KMS-11 (cell line): ENCODE data around the gene CAMTA1.

Experiments used
- H2AFZ ChIP-seq: fragments of 200-600 bp; sonication (generic); 2 replicates; pipeline ENCODE4 v1.6.1; 2016; ENCODE audit warnings: antibody characterized with exemption, mixed run types, low read depth
- H3K27ac ChIP-seq: fragments of 200-600 bp; sonication (generic); 2 replicates; pipeline ENCODE4 v1.6.1; 2016; ENCODE audit warnings: mild to moderate bottlenecking, mixed run types
- H3K27me3 ChIP-seq: fragments of 200-600 bp; sonication (generic); 2 replicates; pipeline ENCODE4 v1.6.1; 2017; ENCODE audit warnings: mild to moderate bottlenecking, low read depth, mixed run types, moderate library complexity; ENCODE audit not compliant: insufficient read depth
- H3K36me3 ChIP-seq: fragments of 200-600 bp; sonication (generic); 2 replicates; pipeline ENCODE4 v1.6.1; 2017; ENCODE audit warnings: mild to moderate bottlenecking, mixed run types; ENCODE audit not compliant: insufficient read depth
- H3K4me1 ChIP-seq: fragments of 200-600 bp; sonication (generic); 2 replicates; pipeline ENCODE4 v1.6.1; 2016; ENCODE audit warnings: mild to moderate bottlenecking, low read depth, mixed run types; ENCODE audit not compliant: poor library complexity, severe bottlenecking
- H3K4me2 ChIP-seq: fragments of 200-600 bp; sonication (generic); 2 replicates; pipeline ENCODE4 v1.7.0; 2016; ENCODE audit warnings: mild to moderate bottlenecking, mixed run types
- H3K4me3 ChIP-seq: fragments of 200-600 bp; sonication (generic); IDR thresholded peaks from 2 replicates; pipeline ENCODE4 v1.6.1; 2017; ENCODE audit warnings: low read depth, low read length, mixed read lengths; ENCODE audit not compliant: insufficient read depth
- H3K79me2 ChIP-seq: fragments of 200-600 bp; sonication (generic); 2 replicates; pipeline ENCODE4 v1.6.1; 2016; ENCODE audit warnings: low read depth, mixed run types; ENCODE audit not compliant: insufficient read depth
- H3K9ac ChIP-seq: fragments of 200-600 bp; sonication (generic); 2 replicates; pipeline ENCODE4 v1.6.1; 2016; ENCODE audit warnings: mild to moderate bottlenecking, mixed run types
- H4K20me1 ChIP-seq: fragments of 200-600 bp; sonication (generic); 2 replicates; pipeline ENCODE4 v1.6.1; 2016; ENCODE audit warnings: mild to moderate bottlenecking, mixed run types; ENCODE audit not compliant: insufficient read depth
- TF ChIP-seq, protein P1 (sequence below): fragments of 200-600 bp; sonication (generic); conservative IDR thresholded peaks from 2 replicates; pipeline ENCODE4 v1.6.1; 2017; ENCODE audit warnings: low read depth, mild to moderate bottlenecking, antibody characterized with exemption, low read length, moderate library complexity, mixed read lengths

The CAMTA1 gene

DNA sequence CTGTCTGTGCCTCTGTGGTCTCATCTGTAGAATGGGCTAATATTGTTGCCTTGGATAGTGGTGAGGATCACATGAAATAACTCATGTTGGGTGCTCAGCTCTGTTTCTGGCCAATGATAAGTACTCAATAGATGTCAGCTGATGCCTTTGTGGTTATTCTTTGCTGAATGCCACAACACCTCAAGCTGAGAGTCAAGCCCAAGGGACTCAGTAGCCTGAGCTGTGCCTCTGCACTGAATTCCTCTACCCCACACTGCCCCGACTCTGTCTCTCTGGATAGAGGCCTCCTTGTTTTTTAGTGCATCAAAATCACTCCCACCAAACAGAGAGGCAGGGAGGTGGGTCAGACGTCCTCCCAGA is 789.8 kb downstream of the CAMTA1 start:
- H3K4me2 ChIP-seq = no peak overlapping the region
- no peaks in the 10 kb centered on the region for H3K79me2 ChIP-seq
- H3K27me3 ChIP-seq = peaks cover 21% of the 10 kb centered on the region
- no peak overlapping the region for H3K27ac ChIP-seq
- H3K9ac ChIP-seq = no peak overlapping the region
- no peaks in the 10 kb centered on the region for H3K36me3 ChIP-seq
- H4K20me1 ChIP-seq = no peaks in the 10 kb centered on the region
- no peak overlapping the region for H2AFZ ChIP-seq
- H3K4me3 ChIP-seq = no peak overlapping the region
- H3K4me1 ChIP-seq = no peaks in the 10 kb centered on the region
- TF ChIP-seq, protein P1, sequence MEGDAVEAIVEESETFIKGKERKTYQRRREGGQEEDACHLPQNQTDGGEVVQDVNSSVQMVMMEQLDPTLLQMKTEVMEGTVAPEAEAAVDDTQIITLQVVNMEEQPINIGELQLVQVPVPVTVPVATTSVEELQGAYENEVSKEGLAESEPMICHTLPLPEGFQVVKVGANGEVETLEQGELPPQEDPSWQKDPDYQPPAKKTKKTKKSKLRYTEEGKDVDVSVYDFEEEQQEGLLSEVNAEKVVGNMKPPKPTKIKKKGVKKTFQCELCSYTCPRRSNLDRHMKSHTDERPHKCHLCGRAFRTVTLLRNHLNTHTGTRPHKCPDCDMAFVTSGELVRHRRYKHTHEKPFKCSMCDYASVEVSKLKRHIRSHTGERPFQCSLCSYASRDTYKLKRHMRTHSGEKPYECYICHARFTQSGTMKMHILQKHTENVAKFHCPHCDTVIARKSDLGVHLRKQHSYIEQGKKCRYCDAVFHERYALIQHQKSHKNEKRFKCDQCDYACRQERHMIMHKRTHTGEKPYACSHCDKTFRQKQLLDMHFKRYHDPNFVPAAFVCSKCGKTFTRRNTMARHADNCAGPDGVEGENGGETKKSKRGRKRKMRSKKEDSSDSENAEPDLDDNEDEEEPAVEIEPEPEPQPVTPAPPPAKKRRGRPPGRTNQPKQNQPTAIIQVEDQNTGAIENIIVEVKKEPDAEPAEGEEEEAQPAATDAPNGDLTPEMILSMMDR = no peak

DNA sequence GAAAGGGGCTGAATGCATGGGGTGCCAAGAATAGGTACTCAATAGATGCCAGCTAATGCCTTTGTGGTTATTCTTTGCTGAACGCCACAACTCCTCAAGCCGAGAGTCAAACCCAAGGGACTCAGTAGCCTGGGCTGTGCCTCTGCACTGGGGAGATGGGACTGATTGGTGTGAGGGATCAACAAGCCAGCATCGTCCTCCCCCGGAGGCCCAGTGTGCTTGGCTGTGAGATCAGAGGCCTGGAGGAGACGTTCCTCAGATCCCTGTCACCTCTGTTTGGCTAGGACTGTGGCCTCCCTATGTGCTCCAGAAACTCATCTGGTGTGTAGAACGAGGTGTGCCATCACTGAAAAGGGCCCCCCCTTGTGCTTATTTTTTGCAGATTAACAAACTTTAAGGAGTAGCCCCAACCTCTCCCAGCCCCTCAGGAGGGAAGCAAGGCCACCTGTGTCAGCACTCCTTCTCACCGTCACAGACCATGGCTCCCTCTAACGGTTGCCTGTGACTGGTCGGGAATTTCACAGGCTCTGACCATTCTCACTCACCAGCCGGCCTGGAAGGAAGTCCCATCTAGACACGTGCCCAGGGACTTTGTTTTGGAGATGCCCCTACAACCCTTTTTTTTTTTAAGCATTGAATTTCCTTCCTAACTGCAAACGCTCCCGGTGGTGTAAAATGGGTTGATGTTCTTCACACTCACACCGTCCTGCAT is 791.8 kb downstream of the CAMTA1 start:
- Histone ChIP-seq H4K20me1 (no peaks in the 10 kb centered on the region), H3K4me3 (no peak overlapping the region), H3K4me1 (no peaks in the 10 kb centered on the region), H3K27ac (no peak overlapping the region), H3K4me2 (no peak overlapping the region), H3K79me2 (no peaks in the 10 kb centered on the region), H3K36me3 (no peaks in the 10 kb centered on the region), H3K27me3 (peaks cover 24% of the 10 kb centered on the region), H2AFZ (no peak overlapping the region), H3K9ac (no peak overlapping the region)
- TF ChIP-seq, protein P1 = no peak

DNA sequence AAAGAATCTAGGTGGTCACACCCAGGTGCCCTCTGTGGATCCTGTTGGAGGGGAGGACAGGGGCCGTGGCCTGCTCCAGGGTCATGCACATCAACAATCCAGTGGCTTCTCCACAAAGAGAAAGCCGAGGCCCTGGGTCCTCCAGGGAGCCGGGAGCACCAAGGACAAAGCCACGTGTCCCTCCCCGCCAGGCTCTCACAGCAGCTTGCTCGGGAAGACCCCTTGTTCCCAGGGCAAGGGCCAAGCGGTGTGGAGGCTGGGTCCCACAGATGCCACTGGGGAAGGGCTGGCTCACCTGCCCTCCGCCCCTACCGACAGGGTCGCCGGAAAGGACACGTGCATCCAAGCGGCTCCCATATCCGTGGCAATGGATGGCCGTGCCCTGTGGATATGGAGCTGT is 793.0 kb downstream of the CAMTA1 start:
- peaks cover 24% of the 10 kb centered on the region for H3K27me3 ChIP-seq

DNA sequence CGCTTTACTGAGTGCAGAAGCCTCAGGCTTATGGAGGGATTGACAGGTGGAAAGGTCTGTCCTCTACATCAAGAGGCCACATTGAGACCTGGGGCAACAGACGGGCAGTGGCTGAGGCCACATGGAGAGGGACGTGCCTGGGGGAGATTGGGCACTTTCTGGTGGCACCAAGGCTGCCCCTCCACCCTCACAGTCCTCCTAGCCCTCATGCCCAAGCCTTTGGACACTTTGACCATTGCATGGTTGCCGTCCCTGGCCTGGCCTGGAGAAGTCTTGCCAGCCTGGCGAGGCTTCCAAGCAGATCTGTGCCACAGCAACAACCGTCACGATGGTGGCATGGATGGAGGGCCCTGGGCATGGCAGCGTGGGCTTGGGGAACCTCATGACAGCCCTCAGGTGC is 793.8 kb downstream of the CAMTA1 start:
- H3K27ac ChIP-seq = no peak overlapping the region
- H3K4me2 ChIP-seq = no peak overlapping the region

More for the DNA sequence above, 793.0 kb downstream of the CAMTA1 start:
- H2AFZ ChIP-seq = no peak overlapping the region
- no peak overlapping the region for H3K27ac ChIP-seq
- no peak overlapping the region for H3K4me3 ChIP-seq
- H3K4me1 ChIP-seq = no peaks in the 10 kb centered on the region
- H4K20me1 ChIP-seq = no peaks in the 10 kb centered on the region
- TF ChIP-seq, protein P1 = no peak
- no peaks in the 10 kb centered on the region for H3K79me2 ChIP-seq
- H3K9ac ChIP-seq = no peak overlapping the region
- no peaks in the 10 kb centered on the region for H3K36me3 ChIP-seq
- H3K4me2 ChIP-seq = no peak overlapping the region

More for the DNA sequence above, 793.8 kb downstream of the CAMTA1 start:
- no peaks in the 10 kb centered on the region for H3K79me2 ChIP-seq
- TF ChIP-seq, protein P1 = no peak
- H2AFZ ChIP-seq = no peak overlapping the region
- no peak overlapping the region for H3K4me3 ChIP-seq
- no peaks in the 10 kb centered on the region for H3K4me1 ChIP-seq
- H3K27me3 ChIP-seq = peaks cover 21% of the 10 kb centered on the region
- no peak overlapping the region for H3K9ac ChIP-seq
- no peaks in the 10 kb centered on the region for H4K20me1 ChIP-seq
- no peaks in the 10 kb centered on the region for H3K36me3 ChIP-seq
